Measurements from ENCODE around the gene FRY.

Gene FRY

GRCh38 chr13:32127691-32128090, 96.1 kb downstream of the FRY start:
- no peak for DNase-seq (ENCODE audit: low read depth in 2 of 2)

- DNase-seq (ENCODE audit: low read depth in 2 of 2): no peak
These were observed 102.9 kb downstream of the FRY start for GRCh38 chr13:32134241-32135055.

- DNase-seq (ENCODE audit: low read depth in 2 of 2): no peak
These were observed 103.4 kb downstream of the FRY start for GRCh38 chr13:32135056-32135390.

- DNase-seq (ENCODE audit: low read depth in 2 of 2): no peak
These were observed 104.1 kb downstream of the FRY start for GRCh38 chr13:32135655-32136054.

- DNase-seq (ENCODE audit: low read depth in 2 of 2): no peak
These were observed 104.5 kb downstream of the FRY start for GRCh38 chr13:32136061-32136460.

- DNase-seq (ENCODE audit: low read depth in 2 of 2): no peak
These were observed 105.1 kb downstream of the FRY start for GRCh38 chr13:32136716-32137115.

- DNase-seq (ENCODE audit: low read depth in 2 of 2): no peak
These were observed 107.7 kb downstream of the FRY start for GRCh38 chr13:32139251-32139650.

- DNase-seq (ENCODE audit: low read depth in 2 of 2): no peak
These were observed 108.5 kb downstream of the FRY start for GRCh38 chr13:32140109-32140508.

GRCh38 chr13:32141462-32141861, 109.9 kb downstream of the FRY start:
- DNase-seq (ENCODE audit: low read depth in 2 of 2): no peak

- DNase-seq (ENCODE audit: low read depth in 2 of 2): no peak
These were observed 110.5 kb downstream of the FRY start for GRCh38 chr13:32142115-32142514.

GRCh38 chr13:32142956-32143375, 111.4 kb downstream of the FRY start:
- no peak for DNase-seq (ENCODE audit: low read depth in 2 of 2)

GRCh38 chr13:32147193-32147592, 115.6 kb downstream of the FRY start:
- no peak for DNase-seq (ENCODE audit: low read depth in 2 of 2)

- DNase-seq (ENCODE audit: low read depth in 2 of 2): no peak
These were observed 116.4 kb downstream of the FRY start for GRCh38 chr13:32147976-32148375.

- no peak for DNase-seq (ENCODE audit: low read depth in 2 of 2)
These were observed 118.7 kb downstream of the FRY start for GRCh38 chr13:32150239-32150638.

- no peak for DNase-seq (ENCODE audit: low read depth in 2 of 2)
These were observed 119.2 kb downstream of the FRY start for GRCh38 chr13:32150794-32151193.

- DNase-seq (ENCODE audit: low read depth in 2 of 2): no peak
These were observed 119.7 kb downstream of the FRY start for GRCh38 chr13:32151240-32151639.

GRCh38 chr13:32153056-32153455, 121.5 kb downstream of the FRY start:
- DNase-seq (ENCODE audit: low read depth in 2 of 2): no peak

- DNase-seq (ENCODE audit: low read depth in 2 of 2): no peak
These were observed 127.7 kb downstream of the FRY start for GRCh38 chr13:32159137-32159869.

- no peak for DNase-seq (ENCODE audit: low read depth in 2 of 2)
These were observed 130.9 kb downstream of the FRY start for GRCh38 chr13:32162395-32163005.

- DNase-seq (ENCODE audit: low read depth in 2 of 2): peak in 1 of 2 donors; percentile 4
These were observed 133.2 kb downstream of the FRY start for GRCh38 chr13:32164622-32165268.

GRCh38 chr13:32165796-32166195, 134.2 kb downstream of the FRY start:
- no peak for DNase-seq (ENCODE audit: low read depth in 2 of 2)

GRCh38 chr13:32168131-32168530, 136.6 kb downstream of the FRY start:
- no peak for DNase-seq (ENCODE audit: low read depth in 2 of 2)
